Neuronal stem cell (in vitro differentiated cells): ENCODE measurements around the gene GRIA1.

Experiments used
- DNase-seq: peaks from one replicate; pipeline ENCODE4 v3.0.0-alpha.2; 2013; ENCODE audit warnings: low spot score
- H2AFZ ChIP-seq: one replicate; pipeline ENCODE4 v1.6.1; 2013; ENCODE audit warnings: mild to moderate bottlenecking, low read length, inconsistent platforms
- H2AK5ac ChIP-seq: 2 replicates; pipeline ENCODE4 v1.6.1; 2013; ENCODE audit warnings: low read depth, mild to moderate bottlenecking, inconsistent platforms, low read length, moderate library complexity, mixed read lengths
- H2BK120ac ChIP-seq: 2 replicates; pipeline ENCODE4 v1.6.1; 2013; ENCODE audit warnings: low read depth, mild to moderate bottlenecking, inconsistent platforms, low read length, moderate library complexity, mixed read lengths
- H2BK12ac ChIP-seq: one replicate; pipeline ENCODE4 v1.6.1; 2013; ENCODE audit warnings: low read length, inconsistent platforms
- H2BK15ac ChIP-seq: 2 replicates; pipeline ENCODE4 v1.6.1; 2013; ENCODE audit warnings: mild to moderate bottlenecking, low read length, inconsistent platforms, mixed read lengths
- H2BK5ac ChIP-seq: one replicate; pipeline ENCODE4 v1.6.1; 2013; ENCODE audit warnings: inconsistent platforms, mild to moderate bottlenecking, low read length, moderate library complexity
- H3K14ac ChIP-seq: one replicate; pipeline ENCODE4 v1.6.1; 2013; ENCODE audit warnings: low read length, inconsistent platforms
- H3K18ac ChIP-seq: 2 replicates; pipeline ENCODE4 v1.6.1; 2013; ENCODE audit warnings: low read length, inconsistent platforms
- H3K23ac ChIP-seq: 2 replicates; pipeline ENCODE4 v1.6.1; 2013; ENCODE audit warnings: low read depth, mild to moderate bottlenecking, mixed read lengths, low read length, inconsistent platforms; ENCODE audit not compliant: poor library complexity
- H3K27ac ChIP-seq: replicated peaks from 3 replicates; pipeline ENCODE4 v1.5.1; 2013; ENCODE audit warnings: low read length, inconsistent platforms
- H3K27me3 ChIP-seq, 3 experiments: 2 replicates each; pipeline ENCODE4 v1.6.1; 2013; ENCODE audit warnings: low read length in 3 of 3, mild to moderate bottlenecking in 2 of 3, inconsistent platforms in 1 of 3, low read depth in 1 of 3, mixed read lengths in 1 of 3, moderate library complexity in 1 of 3; ENCODE audit not compliant: control insufficient read depth in 3 of 3, insufficient read depth in 3 of 3
- H3K36me3 ChIP-seq, 2 donors: replicated peaks in 1 of 2; 2 replicates each; pipeline ENCODE4 v1.6.1; 2013; ENCODE audit warnings: low read length in 2 of 2; ENCODE audit not compliant: control insufficient read depth in 2 of 2, insufficient read depth in 2 of 2
- H3K4ac ChIP-seq: 2 replicates; pipeline ENCODE4 v1.6.1; 2013; ENCODE audit warnings: inconsistent platforms, mild to moderate bottlenecking, low read length, moderate library complexity
- H3K4me1 ChIP-seq, 2 donors: 1 replicate in 1 of 2; 2 replicates in 1 of 2; pipeline ENCODE4 v1.6.1; 2013; ENCODE audit warnings: low read length in 2 of 2, low read depth in 1 of 2; ENCODE audit not compliant: control insufficient read depth in 2 of 2, insufficient read depth in 1 of 2
- H3K4me2 ChIP-seq: one replicate; pipeline ENCODE4 v1.6.1; 2013; ENCODE audit warnings: mild to moderate bottlenecking, low read length, inconsistent platforms; ENCODE audit not compliant: insufficient read depth, poor library complexity, severe bottlenecking
- H3K4me3 ChIP-seq, 2 donors: 2 replicates each; pipeline ENCODE4 v1.5.1; 2013; ENCODE audit warnings: low read length in 2 of 2, mild to moderate bottlenecking in 2 of 2, inconsistent platforms in 1 of 2, moderate library complexity in 1 of 2
- H3K79me1 ChIP-seq: one replicate; pipeline ENCODE4 v1.6.1; 2013; ENCODE audit warnings: low read depth, mild to moderate bottlenecking, inconsistent platforms, low read length, moderate library complexity
- H3K9ac ChIP-seq: one replicate; pipeline ENCODE4 v1.6.1; 2013; ENCODE audit warnings: mild to moderate bottlenecking, low read depth, low read length, inconsistent platforms; ENCODE audit not compliant: poor library complexity
- H3K9me3 ChIP-seq, 2 donors: replicated peaks in 1 of 2; 2 replicates each; pipeline versions ENCODE3 to v1.6.1; 2013; ENCODE audit warnings: low read length in 2 of 2, mild to moderate bottlenecking in 2 of 2, inconsistent platforms in 1 of 2, low read depth in 1 of 2, mixed read lengths in 1 of 2, moderate library complexity in 1 of 2; ENCODE audit not compliant: control insufficient read depth in 2 of 2, insufficient read depth in 1 of 2
- H4K8ac ChIP-seq: one replicate; pipeline ENCODE4 v1.6.1; 2013; ENCODE audit warnings: low read depth, mild to moderate bottlenecking, inconsistent platforms, low read length, moderate library complexity
- H4K91ac ChIP-seq: one replicate; pipeline ENCODE4 v1.6.1; 2013; ENCODE audit warnings: low read length, low read depth, mild to moderate bottlenecking, inconsistent platforms; ENCODE audit not compliant: poor library complexity
- WGBS, 2 donors: extraction: QIAGEN DNeasy Blood & Tissue Kit; methylation state at CpG; one replicate each; pipeline ENCODE4 v1.1.7; 2013; ENCODE audit warnings: missing lambda C conversion rate in 2 of 2, mixed read lengths in 1 of 2; ENCODE audit not compliant: insufficient read length in 2 of 2, insufficient replicate concordance in 1 of 2; ENCODE audit errors: extremely low coverage in 2 of 2; 5-methylcytosine and 5-hydroxymethylcytosine counted together

GRIA1 gene

GRCh38 chr5:153752890-153753289 lies 262.4 kb downstream of the GRIA1 start:
- H4K91ac ChIP-seq, result no peak overlapping the region
- no peak overlapping the region for H2AK5ac ChIP-seq
- no peak overlapping the region for H3K9ac ChIP-seq
- no peak overlapping the region for H2BK15ac ChIP-seq
- no peak overlapping the region for H2BK5ac ChIP-seq
- H3K9me3 ChIP-seq, result peaks cover 2 to 10% of the 10 kb centered on the region in 2 donors
- H3K27ac ChIP-seq, result no peak overlapping the region
- H3K23ac ChIP-seq, result no peak overlapping the region
- H3K4me2 ChIP-seq, result no peak overlapping the region
- H3K14ac ChIP-seq, result no peak overlapping the region
- H3K79me1 ChIP-seq, result no peaks in the 10 kb centered on the region
- no peak overlapping the region for H2BK120ac ChIP-seq
- no peaks in the 10 kb centered on the region for H3K27me3 ChIP-seq
- no peak overlapping the region for H3K4ac ChIP-seq
- H3K36me3 ChIP-seq, result no peaks in the 10 kb centered on the region
- no peak overlapping the region for H2BK12ac ChIP-seq
- no peak overlapping the region for H3K4me3 ChIP-seq
- DNase-seq, result no peak
- H4K8ac ChIP-seq, result no peak overlapping the region
- H2AFZ ChIP-seq, result no peak overlapping the region
- H3K18ac ChIP-seq, result no peak overlapping the region
- peaks cover 12 to 15% of the 10 kb centered on the region in 2 donors for H3K4me1 ChIP-seq

GRCh38 chr5:153753645-153754432 lies 263.4 kb downstream of the GRIA1 start:
- no peak overlapping the region for H3K14ac ChIP-seq
- H2BK15ac ChIP-seq, result no peak overlapping the region
- H3K4me2 ChIP-seq, result no peak overlapping the region
- H3K9me3 ChIP-seq, result peaks cover 2 to 10% of the 10 kb centered on the region in 2 donors
- peaks cover 12% of the 10 kb centered on the region in 2 donors for H3K4me1 ChIP-seq
- no CpG with 5 or more reads among the region's 4 CpGs for WGBS, 2 donors
- H3K27ac ChIP-seq, result no peak overlapping the region
- H3K36me3 ChIP-seq, result no peaks in the 10 kb centered on the region
- no peak overlapping the region for H3K23ac ChIP-seq
- no peak overlapping the region for H3K4ac ChIP-seq
- H4K8ac ChIP-seq, result no peak overlapping the region
- H2AK5ac ChIP-seq, result no peak overlapping the region
- no peak overlapping the region for H3K18ac ChIP-seq
- H4K91ac ChIP-seq, result no peak overlapping the region
- H2AFZ ChIP-seq, result no peak overlapping the region
- H3K4me3 ChIP-seq, result no peak overlapping the region
- H3K27me3 ChIP-seq, result no peaks in the 10 kb centered on the region
- no peak overlapping the region for H2BK120ac ChIP-seq
- H3K9ac ChIP-seq, result no peak overlapping the region
- no peak overlapping the region for H2BK12ac ChIP-seq
- no peak for DNase-seq
- H3K79me1 ChIP-seq, result no peaks in the 10 kb centered on the region
- H2BK5ac ChIP-seq, result no peak overlapping the region

- Histone ChIP-seq H2AFZ (no peak overlapping the region), H3K4ac (no peak overlapping the region), H3K14ac (no peak overlapping the region), H2BK120ac (no peak overlapping the region), H2BK12ac (no peak overlapping the region), H3K4me3 (no peak overlapping the region), H4K91ac (no peak overlapping the region), H3K4me2 (no peak overlapping the region), H3K18ac (peak overlapping the region; percentile 31), H3K79me1 (no peaks in the 10 kb centered on the region), H3K9me3 (peaks cover 2 to 16% of the 10 kb centered on the region in 2 donors), H4K8ac (no peak overlapping the region), H3K27me3 (no peaks in the 10 kb centered on the region), H3K27ac (no peak overlapping the region), H2BK15ac (no peak overlapping the region), H3K23ac (no peak overlapping the region), H3K9ac (no peak overlapping the region), H3K36me3 (no peaks in the 10 kb centered on the region), H3K4me1 (peaks cover 0 to 2% of the 10 kb centered on the region in 2 donors), H2AK5ac (peak overlapping the region; percentile 8), H2BK5ac (no peak overlapping the region)
- WGBS, 2 donors, result no CpG with 5 or more reads among the region's 1 CpG
- DNase-seq, result no peak
Measured at GRCh38 chr5:153755913-153756500, 265.5 kb downstream of the GRIA1 start.

GRCh38 chr5:153756540-153756939 lies 266.1 kb downstream of the GRIA1 start:
- H2BK5ac ChIP-seq, result no peak overlapping the region
- no peak overlapping the region for H2BK15ac ChIP-seq
- H3K4ac ChIP-seq, result no peak overlapping the region
- H3K27me3 ChIP-seq, result no peaks in the 10 kb centered on the region
- no peak for DNase-seq
- H3K23ac ChIP-seq, result no peak overlapping the region
- no peaks in the 10 kb centered on the region for H3K4me1 ChIP-seq
- H4K8ac ChIP-seq, result no peak overlapping the region
- no peaks in the 10 kb centered on the region for H3K79me1 ChIP-seq
- H3K36me3 ChIP-seq, result no peaks in the 10 kb centered on the region
- H2BK12ac ChIP-seq, result no peak overlapping the region
- no peak overlapping the region for H3K9ac ChIP-seq
- no peak overlapping the region for H3K4me2 ChIP-seq
- no peak overlapping the region for H3K14ac ChIP-seq
- H4K91ac ChIP-seq, result no peak overlapping the region
- no peak overlapping the region for H2BK120ac ChIP-seq
- no peak overlapping the region for H3K4me3 ChIP-seq
- peak overlapping the region; percentile 8 for H2AK5ac ChIP-seq
- no peak overlapping the region for H2AFZ ChIP-seq
- no CpG with 5 or more reads among the region's 2 CpGs for WGBS, 2 donors
- peak overlapping the region; percentile 31 for H3K18ac ChIP-seq
- no peak overlapping the region for H3K27ac ChIP-seq
- H3K9me3 ChIP-seq, result peaks cover 2 to 17% of the 10 kb centered on the region in 2 donors
